Activated CD8-positive, alpha-beta memory T cell treated with anti-CD3 and anti-CD28 coated beads, Interleukin-2, amount 50 U/mL, for 24 hours (primary cell): ENCODE data around the gene ZNRF3.
A peak's percentile ranks its signal among the peaks of the same experiment; 100 is the strongest.

Experiments
- DNase-seq: peaks from one replicate; pipeline ENCODE4 v3.0.0-alpha.2; 2020; ENCODE audit errors: extremely low read depth

Gene ZNRF3

GRCh38 chr22:28952857-28953256 lies 69.5 kb downstream of the ZNRF3 start:
- no peak for DNase-seq

GRCh38 chr22:28953403-28953802 lies 70.0 kb downstream of the ZNRF3 start:
- no peak for DNase-seq

- no peak for DNase-seq
Observed at GRCh38 chr22:28953976-28954880, 70.9 kb downstream of the ZNRF3 start.

- peak; percentile 66 for DNase-seq
Observed at GRCh38 chr22:28955817-28956216, 72.4 kb downstream of the ZNRF3 start.

GRCh38 chr22:28956506-28956905 lies 73.1 kb downstream of the ZNRF3 start:
- DNase-seq = no peak

GRCh38 chr22:28958611-28959010 lies 75.2 kb downstream of the ZNRF3 start:
- no peak for DNase-seq

- DNase-seq = no peak
Observed at GRCh38 chr22:28962042-28962554, 78.7 kb downstream of the ZNRF3 start.

- no peak for DNase-seq
Observed at GRCh38 chr22:28963362-28963761, 80.0 kb downstream of the ZNRF3 start.

GRCh38 chr22:28967163-28967665 lies 83.8 kb downstream of the ZNRF3 start:
- no peak for DNase-seq

- DNase-seq = no peak
Observed at GRCh38 chr22:28967969-28968368, 84.6 kb downstream of the ZNRF3 start.

- DNase-seq = no peak
Observed at GRCh38 chr22:28969401-28970168, 86.2 kb downstream of the ZNRF3 start.

GRCh38 chr22:28973352-28973751 lies 90.0 kb downstream of the ZNRF3 start:
- DNase-seq = no peak

GRCh38 chr22:28977060-28977459 lies 93.7 kb downstream of the ZNRF3 start:
- DNase-seq = no peak

GRCh38 chr22:28977481-28977971 lies 94.2 kb downstream of the ZNRF3 start:
- DNase-seq = no peak

- no peak for DNase-seq
Observed at GRCh38 chr22:28978158-28978557, 94.8 kb downstream of the ZNRF3 start.

GRCh38 chr22:28978863-28979796 lies 95.8 kb downstream of the ZNRF3 start:
- DNase-seq = no peak

- DNase-seq = no peak
Observed at GRCh38 chr22:28980326-28980725, 97.0 kb downstream of the ZNRF3 start.

- no peak for DNase-seq
Observed at GRCh38 chr22:28981818-28982499, 98.6 kb downstream of the ZNRF3 start.

- DNase-seq = no peak
Observed at GRCh38 chr22:28983190-28983589, 99.8 kb downstream of the ZNRF3 start.

GRCh38 chr22:28983788-28984441 lies 100.5 kb downstream of the ZNRF3 start:
- DNase-seq = no peak
